GM18498 (cell line): Measurements from ENCODE around the gene TF.
"Not testable (repeated sequence)": the region's sequence is repeated elsewhere in the genome, so short reads cannot be mapped to it uniquely, and the experiment has no call there.

Experiments used
- ATAC-seq: cut with Tn5 transposase; IDR thresholded peaks from one replicate; pipeline ENCODE4 v1.9.1; 2021; ENCODE audit warnings: mild to moderate bottlenecking, moderate library complexity; ENCODE audit not compliant: unreplicated experiment

TF gene

DNA sequence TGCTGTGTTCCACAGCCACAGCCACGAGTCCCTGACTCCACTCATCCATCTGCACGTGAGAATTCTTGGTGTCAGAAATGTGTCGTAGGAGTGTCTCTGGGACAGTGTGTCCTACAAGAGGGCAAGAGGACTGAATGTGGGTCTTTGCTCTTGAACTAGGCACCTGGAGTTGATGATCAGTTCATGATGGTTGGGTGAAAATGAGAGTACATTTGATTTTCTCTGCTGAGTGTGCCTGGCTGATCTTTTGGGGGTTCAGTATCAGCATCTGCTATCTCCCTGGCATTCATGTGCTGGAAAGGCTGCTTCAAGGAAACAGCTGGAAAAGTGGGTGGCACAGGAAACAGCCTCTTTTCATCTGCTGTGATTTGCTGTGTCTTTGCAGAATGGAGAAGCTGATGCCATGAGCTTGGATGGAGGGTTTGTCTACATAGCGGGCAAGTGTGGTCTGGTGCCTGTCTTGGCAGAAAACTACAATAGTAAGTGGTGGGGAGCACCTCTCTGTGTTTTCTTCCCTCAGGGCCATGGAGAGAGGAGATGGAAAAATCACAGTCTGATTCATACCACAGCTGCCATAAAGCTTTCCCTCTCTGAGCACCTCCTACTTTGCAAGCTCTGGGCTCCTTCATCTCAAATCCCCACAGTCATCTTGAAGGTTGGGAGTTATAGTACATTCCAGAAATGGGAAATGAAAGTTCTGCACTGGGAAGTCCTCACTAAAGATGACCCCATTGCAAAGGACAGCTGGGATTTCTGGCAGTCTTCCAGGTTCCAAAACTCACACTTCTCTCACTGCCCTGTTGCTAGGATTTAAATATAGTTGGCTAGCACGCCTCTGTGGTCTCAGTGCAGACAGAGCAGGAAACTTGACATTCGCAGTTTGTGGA lies 17.8 kb downstream of the TF start:
- no peak for ATAC-seq

DNA sequence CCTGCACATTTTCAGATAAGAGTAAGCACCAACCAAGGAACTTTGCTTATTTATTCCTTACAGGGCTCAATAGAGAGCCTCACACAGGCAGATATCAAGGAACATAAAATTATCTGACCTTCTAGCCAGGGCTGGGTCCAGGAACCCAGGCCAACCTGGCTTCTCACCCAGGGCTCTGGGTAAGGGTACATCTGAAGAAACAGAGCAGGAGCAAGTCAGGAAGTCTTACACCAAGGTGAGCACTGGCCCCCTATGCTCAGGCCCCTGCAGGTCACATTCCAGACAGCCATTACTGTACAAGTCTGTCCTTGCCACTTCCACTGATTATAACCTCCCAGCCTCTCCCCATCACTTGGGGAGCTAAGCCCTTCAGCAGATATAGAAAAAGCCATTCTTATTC lies 19.1 kb downstream of the TF start:
- no peak for ATAC-seq

DNA sequence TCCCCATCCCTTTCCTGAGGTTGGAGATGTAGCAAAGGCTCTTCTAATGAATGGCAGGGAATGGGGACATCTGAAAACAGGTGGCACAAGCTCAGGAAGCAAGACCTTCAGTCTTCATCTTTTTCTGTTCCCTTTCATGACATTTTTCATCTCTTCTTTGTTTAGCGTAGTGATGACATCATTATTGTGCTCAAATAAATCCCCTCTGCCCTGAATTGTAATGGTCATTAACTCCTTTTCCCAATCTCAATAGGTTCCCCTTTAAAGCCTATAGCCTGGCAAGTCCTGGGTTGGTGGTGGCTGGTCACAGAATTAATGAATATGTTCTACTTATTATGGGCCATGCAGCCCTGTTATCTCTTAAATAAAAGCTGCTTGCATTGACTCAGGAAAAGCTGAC lies 21.4 kb downstream of the TF start:
- ATAC-seq: no peak

DNA sequence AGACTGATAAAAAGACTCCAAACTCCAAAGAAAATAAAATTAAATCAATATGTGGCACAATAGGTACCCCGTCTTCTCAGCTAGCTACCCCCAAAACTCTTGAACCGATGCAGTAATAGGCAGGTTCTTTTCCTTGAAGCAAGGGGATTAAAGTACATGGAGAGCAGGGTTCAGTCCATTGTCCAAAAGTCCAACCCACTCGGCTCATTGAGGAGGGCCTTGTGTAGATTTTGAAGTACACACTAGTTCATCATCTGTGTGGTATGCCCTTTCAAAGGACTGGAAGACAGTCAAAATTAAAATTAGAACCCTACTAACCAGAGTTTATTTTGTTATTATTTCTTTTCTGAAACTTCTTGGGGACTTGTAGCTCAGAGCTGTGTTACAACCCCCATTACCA lies 23.3 kb downstream of the TF start:
- ATAC-seq: no peak

DNA sequence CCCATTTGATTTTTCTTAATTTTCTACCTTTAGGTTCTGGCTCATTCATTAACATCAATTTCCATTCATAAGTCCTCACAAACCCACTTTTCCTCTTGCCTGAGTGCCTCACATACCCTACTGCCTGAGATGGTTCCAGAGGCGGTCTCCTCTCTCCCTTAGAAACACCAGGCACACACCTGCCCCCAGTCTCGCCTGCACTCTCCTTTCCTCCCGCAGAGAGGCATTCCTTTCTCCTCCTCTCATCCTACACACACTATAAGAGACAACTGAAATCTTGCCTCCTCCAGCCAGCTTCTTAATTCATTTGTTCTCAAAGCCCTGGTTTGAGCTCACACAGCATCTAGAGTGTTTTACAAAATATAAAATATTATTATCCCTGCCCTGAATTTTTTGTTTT lies 27.5 kb downstream of the TF start:
- no peak for ATAC-seq

DNA sequence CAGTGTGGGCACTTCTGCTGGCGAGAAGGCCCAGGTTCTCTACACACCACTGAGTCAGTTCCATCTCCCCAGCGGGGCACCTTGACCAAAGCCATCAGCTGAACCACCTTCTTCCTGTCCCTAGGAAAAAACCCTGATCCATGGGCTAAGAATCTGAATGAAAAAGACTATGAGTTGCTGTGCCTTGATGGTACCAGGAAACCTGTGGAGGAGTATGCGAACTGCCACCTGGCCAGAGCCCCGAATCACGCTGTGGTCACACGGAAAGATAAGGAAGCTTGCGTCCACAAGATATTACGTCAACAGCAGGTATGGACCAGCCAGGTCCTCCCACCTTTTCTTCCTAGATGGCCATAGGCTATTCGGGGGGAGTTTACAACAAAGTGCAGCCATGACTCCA lies 29.1 kb downstream of the TF start:
- ATAC-seq: no peak

DNA sequence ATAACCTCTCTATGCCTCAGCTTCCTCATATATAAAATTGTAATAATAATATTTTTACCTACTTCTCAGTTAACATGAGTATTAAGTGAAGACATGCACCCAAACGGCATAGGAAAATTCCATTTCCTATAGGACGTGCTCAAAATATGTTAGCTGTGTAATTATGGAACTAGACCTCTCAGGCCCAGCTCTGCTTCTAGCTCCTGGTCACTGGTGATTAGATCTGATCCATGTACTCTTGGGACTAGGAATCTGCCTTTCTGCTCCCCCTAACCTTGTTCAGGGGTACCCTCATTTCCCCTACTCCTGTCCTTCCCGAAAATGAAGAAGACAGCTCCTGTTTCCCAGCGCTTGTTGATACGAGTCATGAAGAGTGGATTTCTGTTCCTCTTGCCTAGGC lies 29.6 kb downstream of the TF start:
- no peak for ATAC-seq

DNA sequence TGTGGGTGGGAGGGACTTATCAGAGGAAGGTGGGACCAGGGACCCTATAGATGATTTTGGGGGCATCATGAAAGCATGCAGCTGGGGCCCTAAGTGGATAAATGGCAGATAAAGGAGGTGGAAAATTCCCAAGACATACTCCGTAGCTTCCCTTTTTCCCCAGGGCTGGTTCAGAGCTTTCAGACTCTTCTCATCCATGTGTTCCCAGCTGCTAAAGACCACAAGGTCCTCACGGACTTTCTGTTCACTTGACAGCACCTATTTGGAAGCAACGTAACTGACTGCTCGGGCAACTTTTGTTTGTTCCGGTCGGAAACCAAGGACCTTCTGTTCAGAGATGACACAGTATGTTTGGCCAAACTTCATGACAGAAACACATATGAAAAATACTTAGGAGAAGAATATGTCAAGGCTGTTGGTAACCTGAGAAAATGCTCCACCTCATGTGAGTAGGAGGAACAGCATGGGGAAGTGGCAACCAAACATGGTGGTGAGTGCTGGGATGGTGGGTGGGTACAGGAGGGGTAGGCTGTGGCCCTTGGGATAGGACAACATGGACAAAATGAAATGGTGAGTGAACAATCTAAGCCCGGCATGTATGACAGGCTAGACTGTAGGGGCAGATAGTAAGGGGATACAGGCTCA lies 30.7 kb downstream of the TF start:
- no peak for ATAC-seq

DNA sequence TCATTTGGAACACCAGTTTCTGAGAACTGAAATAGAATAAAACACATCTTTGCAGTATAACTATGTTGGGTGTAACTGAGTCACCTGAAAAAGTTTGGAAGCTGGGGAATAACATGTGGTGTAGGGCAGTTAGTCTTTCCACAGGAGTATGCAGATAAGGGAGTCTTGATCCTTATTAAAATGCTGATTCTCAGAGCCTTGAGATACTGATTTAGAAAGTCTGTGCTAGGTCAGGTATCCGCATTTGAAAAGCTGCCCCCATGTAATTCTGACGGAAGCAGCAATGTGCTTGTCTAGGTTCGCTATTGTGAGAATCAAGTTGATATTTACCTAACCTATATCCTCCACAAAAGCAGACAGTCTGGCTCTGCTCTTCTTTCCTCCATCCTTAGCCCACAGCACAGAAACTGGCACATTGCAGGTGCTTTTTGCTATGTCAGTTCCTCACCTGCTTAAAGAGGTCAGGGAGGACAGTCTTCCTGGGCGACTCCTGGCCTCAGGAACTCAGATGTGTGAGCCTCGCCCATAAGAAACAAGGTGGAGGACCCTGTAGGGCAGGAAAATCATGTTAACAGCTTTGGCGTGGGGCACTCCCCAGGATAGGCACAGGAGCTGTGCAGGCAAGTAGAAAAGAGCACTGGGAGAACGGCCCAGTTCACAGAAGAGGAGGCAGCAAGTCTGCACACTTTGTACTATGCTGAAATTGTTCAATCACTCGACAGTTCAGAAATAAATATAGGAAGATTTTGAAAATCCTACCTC lies 31.8 kb downstream of the TF start:
- ATAC-seq: no peak

DNA sequence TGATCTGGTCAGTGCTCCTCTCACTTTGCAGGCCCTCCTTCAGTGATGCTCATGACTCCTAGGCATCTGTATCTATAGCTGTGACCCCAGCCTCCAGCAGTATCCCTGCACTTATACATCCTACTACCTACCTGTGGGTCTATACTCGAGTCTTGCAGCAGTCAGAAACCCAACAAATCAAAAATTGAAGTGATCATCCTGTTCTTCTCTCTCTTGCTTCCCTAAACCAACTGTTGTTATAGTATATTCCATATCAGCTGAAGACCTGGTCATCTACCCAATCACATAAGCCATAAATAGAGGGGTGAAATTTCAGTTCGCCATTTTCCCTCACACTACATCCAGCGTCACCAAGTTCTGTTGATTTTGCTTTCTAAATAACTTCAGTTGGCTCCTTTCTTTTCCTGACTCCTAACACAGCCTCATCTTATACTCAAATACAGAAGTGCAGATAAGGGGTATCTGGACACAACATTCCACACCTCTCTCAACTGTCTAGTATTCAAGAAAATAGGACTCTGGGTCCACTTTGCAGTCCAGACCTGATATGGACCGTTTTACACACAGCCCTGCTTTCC lies 33.5 kb downstream of the TF start:
- no peak for ATAC-seq

DNA sequence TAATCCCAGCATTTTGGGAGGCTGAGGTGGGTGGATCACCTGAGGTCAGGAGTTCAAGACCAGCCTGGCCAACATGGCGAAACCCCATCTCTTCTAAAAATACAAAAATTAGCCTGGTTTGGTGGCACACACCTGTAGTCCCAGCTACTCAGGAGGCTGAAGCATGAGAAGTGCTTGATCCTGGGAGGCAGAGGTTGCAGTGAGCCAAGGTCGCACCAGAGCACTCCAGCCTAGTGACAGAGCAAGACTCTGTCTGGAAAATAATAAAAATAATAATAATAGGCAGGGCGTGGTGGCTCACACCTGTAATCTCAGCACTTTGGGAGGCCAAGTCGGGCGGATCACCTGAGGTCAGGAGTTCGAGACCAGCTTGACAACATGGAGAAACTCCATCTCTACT lies 34.6 kb downstream of the TF start:
- not testable (repeated sequence) for ATAC-seq

DNA sequence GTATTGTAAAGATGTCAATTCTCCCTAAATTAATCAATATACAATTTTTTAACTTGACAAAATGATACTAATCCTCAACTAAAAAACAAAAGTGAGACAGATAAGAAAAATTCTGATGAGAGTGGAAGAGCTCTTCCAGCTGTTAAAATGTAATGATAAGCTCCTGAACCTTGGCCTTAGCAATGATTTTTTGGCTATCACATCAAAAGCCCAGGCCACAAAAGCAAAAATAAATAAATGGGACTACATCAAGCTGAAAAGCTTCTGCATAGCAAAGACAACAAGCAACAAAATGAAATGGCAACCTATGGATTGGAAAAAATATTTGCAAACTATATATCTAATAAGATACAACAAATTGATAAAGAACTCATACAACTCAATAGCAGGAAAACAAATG lies 35.4 kb downstream of the TF start:
- no peak for ATAC-seq

DNA sequence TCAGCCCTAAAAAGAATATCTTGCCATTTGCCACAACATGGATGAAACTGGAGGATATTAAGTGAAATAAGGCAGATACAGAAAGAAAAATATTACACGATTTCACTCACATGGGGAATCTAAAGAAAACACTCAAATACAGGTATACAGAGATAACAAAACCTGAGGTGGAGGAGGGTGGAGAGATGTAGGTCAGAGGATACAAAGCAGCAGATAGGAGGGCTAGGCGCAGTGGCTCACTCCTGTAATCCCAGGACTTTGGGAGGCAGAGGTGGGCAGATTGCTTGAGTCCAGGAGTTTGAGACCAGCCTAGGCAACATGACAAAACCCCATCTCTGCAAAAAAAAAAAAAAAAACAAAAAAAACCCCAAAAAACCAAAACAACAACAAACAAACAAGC lies 36.3 kb downstream of the TF start:
- no peak for ATAC-seq

DNA sequence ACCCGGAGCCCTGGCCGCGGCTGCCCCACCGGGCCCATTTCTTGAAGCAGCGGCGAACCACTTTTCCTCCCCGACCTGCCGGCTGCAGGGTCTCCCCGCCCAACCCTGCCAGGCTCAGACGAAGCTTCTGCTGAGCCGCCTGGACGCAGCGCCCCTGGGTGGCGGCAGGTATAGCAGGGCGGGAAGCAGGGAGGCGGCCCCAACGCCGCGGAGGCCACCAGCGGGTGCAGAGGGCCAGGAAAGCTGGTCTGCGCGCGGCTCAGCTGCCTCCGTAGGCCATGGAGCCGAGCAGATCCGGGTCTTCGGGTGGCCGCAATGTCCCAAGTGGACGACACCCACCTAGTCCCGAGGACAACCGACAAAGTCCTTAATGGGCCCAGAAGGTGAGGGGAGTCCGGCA lies 37.6 kb downstream of the TF start:
- ATAC-seq: no peak

DNA sequence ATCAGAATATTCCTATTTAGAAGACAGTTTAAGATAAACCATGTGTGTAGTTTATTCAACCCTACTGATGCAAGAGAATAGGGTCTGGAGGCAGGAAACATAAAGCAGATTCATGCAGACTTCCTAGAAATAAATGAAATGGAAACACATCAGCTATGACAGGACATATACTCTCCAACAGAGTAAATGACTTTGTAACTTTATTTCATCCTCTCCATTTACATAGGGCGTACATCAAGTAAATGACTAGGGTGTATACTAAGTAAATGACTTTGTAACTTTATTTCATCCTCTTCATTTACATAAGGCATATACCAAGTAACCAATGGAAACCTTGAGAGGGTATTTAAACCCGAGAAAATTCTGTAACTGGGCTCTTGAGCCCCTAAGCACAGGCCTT lies 41.8 kb downstream of the TF start:
- no peak for ATAC-seq

DNA sequence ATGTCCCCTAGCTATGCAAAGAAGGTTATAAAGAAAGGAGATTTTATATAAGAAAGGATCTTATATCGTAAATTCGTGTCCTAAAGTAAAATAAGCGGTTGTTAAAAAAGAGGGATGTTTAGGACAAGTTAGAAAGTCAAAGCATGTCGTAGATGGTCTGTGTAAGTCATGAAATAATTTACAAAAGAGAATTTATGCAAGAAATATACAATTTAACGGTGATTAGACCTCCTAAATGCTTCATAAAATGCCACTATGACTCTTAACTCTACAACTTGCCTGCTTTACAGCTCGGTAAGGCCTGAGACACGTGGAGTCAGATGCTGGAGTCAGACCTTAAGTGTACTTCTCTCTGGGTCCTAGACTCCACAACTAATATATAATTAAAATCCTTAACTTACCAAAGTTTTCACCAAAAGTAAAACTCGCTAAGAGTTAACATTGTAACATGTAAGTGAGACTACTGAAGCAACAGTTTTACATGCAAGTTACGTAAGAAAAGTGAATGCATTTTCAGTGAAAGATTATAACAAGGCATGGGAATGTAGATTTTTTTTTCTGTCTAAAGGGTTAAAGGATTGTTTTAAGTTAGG lies 46.1 kb downstream of the TF start:
- no peak for ATAC-seq

DNA sequence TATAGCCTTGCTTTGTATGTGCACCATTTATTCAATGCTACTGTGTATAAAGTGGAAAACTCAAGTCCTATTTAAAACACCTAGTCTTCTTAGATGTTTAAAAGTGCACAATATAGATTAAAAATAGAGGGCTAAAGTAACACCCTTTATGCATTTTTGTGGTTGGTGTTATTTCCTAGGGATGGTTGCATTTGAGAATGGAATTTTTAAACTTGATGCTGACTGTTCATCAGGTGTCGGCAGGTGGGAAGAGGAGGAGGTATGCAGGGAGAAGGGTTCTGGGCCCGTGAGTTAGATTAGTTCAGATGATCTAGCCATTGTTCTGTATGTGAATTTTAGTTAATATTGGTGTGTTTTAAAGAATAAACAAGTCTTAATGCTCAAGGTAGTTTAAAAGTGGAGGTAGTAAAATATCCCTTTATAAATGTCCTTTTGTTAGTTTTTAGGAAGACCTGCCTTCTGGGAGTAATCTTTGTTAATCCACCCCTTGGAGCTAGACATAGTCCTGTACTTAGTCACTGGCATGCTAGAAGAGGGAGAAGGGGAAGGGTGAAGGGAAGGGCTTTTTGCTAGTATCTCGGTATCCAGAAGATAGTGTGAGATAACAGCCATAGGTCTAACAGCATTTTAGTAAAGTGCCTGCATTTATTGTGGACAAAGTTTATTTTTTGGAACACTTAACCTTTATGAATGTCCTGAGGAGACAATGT lies 51.4 kb downstream of the TF start:
- ATAC-seq: no peak

DNA sequence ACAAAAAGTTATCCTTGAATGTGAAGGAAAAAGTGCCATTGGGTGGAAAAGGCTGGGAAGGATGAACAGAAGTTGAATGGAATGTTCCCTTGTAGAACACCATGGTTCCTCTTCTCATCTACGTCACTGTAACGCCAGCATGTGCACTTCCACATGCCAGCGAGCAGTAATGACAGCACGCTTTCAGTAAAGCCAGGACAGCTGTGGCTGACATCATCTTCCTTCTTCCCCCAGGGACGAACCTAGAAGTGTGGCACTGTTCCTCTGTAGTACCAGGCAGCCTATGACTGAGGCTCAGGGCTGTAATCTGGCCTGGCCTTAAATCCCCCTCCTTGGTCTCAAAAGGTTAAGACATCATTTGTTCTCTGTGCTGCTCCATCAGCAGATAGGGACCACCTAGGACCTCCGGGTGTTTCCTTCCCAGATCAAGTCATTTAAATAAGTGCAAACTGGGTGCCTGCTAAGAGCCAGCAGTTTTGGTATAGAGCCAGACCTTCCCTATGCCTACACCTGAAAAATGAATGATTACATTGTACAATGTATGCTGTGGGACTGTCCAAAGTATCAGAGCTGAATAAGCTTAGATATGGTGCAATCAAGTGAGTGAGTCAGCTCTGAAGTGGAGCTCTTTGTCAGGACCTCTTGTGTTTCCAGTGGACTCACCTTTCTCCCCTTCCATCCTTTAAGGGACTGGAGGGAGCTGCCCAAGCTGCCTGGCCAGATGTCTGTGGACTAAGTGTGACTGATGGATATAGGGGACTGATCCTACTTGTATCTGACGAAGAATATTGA lies 53.8 kb downstream of the TF start:
- no peak for ATAC-seq

DNA sequence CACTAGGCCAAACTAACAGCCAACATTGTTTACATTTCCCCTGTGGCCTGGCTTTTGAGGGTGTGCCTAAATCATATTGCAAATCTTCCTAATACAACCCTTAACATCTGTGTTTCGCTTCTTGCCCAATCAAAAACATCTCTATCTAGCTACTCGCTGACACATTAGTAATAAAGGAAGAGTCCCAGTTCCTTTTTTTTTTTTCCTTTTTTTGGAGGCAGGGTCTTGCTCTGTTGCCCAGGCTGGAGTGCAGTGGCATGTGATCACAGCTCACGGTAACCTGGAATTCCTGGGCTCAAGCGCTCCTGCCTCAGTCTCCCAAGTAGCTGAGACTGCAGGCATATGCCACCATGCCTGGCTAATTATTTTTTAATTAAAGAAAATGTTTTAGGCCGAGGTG lies 57.3 kb downstream of the TF start:
- no peak for ATAC-seq

DNA sequence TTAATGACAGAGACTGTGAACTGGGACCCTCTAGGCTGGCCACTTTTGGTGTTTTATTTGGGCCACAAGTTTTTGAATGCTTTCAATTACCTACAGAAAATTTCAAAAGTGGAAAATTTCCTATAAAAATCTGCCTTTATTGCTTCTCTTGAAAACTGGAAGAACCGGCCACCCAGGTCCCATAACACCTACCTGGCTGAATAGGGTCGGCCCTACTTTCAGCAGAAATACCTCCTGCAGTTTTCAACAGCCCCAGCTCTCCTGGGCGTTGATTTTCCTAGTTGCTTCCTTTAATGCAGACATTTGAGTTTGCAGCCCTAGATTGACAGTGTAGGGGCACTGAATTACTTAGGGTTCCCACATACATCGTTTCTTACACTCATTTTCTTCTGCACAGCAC lies 58.7 kb downstream of the TF start:
- ATAC-seq: no peak
